ENCODE results near the gene INSYN1.
A peak's percentile ranks its signal among the peaks of the same experiment; 100 is the strongest.
"Not testable (repeated sequence)": the region's sequence is repeated elsewhere in the genome, so short reads cannot be mapped to it uniquely, and the experiment has no call there.

INSYN1 gene

DNA sequence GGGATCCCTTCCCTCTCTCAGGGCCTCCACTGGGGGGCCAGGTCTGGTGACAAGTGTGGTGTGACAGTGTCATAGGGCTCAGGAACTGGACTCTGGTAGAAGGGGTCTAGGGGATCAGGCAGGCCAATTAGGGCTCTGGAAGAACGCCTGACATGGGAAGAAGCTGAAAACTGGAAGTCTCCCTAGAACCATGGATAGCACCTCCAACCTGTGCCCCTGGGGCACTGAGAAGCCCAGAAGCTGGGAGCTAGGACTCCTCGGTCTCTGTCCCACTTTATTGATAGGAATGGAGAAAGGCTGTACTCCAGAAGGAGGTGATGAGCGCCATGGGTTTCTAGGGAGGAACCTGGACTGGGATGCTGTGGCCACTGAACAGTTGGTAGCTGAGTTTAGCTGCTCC, 30.7 kb downstream of the INSYN1 start:
- Mint-ChIP-seq H3K36me3 (ENCODE audit: low read depth) (no peaks in the 10 kb centered on the region), H3K4me1 (no peaks in the 10 kb centered on the region), H3K27ac (no peak overlapping the region), H3K27me3 (peaks cover 16% of the 10 kb centered on the region), H3K4me3 (no peak overlapping the region), H3K9me3 (no peaks in the 10 kb centered on the region)
- ATAC-seq (no peak), DNase-seq (no peak)

DNA sequence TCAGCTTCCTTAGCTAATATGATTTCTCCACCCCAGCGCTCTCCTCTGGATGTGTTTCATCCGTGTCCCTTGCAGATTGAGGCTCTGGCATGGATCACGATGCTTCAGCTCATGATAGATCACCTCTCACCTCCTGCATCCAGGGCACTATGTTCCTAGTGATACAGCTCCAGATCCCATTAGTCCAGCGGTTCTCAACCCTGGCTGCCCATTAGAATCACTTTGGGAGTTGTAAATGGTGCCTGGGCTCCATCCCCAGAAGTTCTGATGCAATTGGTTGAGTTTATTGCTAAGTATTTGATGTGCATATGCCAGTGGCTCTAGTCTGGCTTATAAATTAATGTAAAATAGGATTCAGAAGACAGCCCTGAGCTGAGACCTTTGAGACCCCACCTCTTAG, 34.5 kb downstream of the INSYN1 start:
- ATAC-seq (no peak), DNase-seq (no peak)
- H3K27me3 Mint-ChIP-seq = peaks cover 8% of the 10 kb centered on the region
- no peaks in the 10 kb centered on the region for H3K36me3 Mint-ChIP-seq (ENCODE audit: low read depth)
- no peaks in the 10 kb centered on the region for H3K4me1 Mint-ChIP-seq
- H3K27ac Mint-ChIP-seq = no peak overlapping the region
- no peak overlapping the region for H3K4me3 Mint-ChIP-seq
- H3K9me3 Mint-ChIP-seq = no peaks in the 10 kb centered on the region

DNA sequence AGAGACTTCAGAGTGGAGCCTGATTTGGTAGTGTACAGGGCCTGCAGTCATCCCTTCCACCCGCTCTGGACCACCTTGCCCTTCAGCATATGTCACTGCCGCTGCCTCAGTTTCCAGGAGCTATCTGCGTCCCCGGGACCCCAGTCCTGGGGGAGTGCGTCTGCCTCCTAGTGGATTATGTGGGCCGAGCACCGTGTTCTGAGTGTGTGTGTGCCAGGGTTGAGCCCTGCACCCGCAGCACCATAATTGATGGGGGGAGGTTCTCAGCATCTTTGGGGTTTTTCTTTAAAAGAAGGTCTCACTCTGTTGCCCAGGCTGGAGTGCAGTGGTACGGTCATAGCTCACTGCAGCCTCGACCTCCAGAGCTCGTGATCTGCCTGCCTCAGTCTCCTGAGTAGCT, 35.3 kb downstream of the INSYN1 start:
- no peak overlapping the region for H3K27ac Mint-ChIP-seq
- H3K4me1 Mint-ChIP-seq = no peaks in the 10 kb centered on the region
- ATAC-seq (no peak), DNase-seq (no peak)
- no peaks in the 10 kb centered on the region for H3K36me3 Mint-ChIP-seq (ENCODE audit: low read depth)
- peaks cover 8% of the 10 kb centered on the region for H3K27me3 Mint-ChIP-seq
- no peak overlapping the region for H3K4me3 Mint-ChIP-seq
- no peaks in the 10 kb centered on the region for H3K9me3 Mint-ChIP-seq

DNA sequence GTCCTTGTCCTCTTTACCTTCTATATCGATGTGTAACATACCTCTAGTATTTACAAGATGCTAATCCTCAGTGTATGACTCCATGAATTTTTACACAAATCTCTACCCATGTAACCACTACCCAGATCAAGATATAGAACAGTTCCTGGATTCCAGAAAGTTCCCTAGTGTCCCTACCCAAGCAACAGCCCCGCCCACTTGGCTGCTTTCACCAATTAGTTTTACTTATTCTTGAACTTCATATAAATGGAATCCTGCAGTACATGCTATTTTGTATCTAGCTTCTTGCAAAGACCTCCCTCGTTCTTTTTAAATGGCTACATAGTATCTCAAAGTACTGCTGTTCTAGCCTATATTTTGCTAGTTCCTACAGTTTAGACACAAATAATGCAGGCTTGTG, 35.9 kb downstream of the INSYN1 start:
- no peaks in the 10 kb centered on the region for H3K36me3 Mint-ChIP-seq (ENCODE audit: low read depth)
- H3K4me3 Mint-ChIP-seq = no peak overlapping the region
- no peak for ATAC-seq
- peaks cover 8% of the 10 kb centered on the region for H3K27me3 Mint-ChIP-seq
- H3K27ac Mint-ChIP-seq = no peak overlapping the region
- H3K9me3 Mint-ChIP-seq = no peaks in the 10 kb centered on the region
- DNase-seq = no peak
- H3K4me1 Mint-ChIP-seq = no peaks in the 10 kb centered on the region

DNA sequence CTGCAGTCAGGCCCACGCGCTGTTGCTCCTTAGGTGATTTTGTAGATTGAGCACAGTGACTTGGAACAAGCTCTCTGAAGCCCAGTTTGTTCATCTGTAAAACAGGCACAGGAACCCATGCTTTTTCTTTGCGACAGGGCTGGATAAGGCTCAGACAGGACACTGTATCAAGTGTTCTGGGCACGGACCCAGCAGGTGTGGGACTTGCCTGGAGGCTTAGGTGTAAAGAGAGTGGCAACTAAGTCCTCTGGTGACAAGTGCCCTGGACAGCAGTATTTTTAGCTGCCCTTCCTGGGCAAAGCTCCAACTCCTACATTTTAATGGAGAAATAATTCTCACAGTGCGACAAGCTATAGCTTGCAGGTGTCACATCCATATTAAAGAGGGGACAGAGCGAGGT, 36.7 kb downstream of the INSYN1 start:
- peaks cover 8% of the 10 kb centered on the region for H3K27me3 Mint-ChIP-seq
- no peak overlapping the region for H3K27ac Mint-ChIP-seq
- DNase-seq (no peak), ATAC-seq (no peak)
- no peaks in the 10 kb centered on the region for H3K4me1 Mint-ChIP-seq
- no peak overlapping the region for H3K4me3 Mint-ChIP-seq
- H3K9me3 Mint-ChIP-seq = no peaks in the 10 kb centered on the region
- H3K36me3 Mint-ChIP-seq (ENCODE audit: low read depth) = no peaks in the 10 kb centered on the region

DNA sequence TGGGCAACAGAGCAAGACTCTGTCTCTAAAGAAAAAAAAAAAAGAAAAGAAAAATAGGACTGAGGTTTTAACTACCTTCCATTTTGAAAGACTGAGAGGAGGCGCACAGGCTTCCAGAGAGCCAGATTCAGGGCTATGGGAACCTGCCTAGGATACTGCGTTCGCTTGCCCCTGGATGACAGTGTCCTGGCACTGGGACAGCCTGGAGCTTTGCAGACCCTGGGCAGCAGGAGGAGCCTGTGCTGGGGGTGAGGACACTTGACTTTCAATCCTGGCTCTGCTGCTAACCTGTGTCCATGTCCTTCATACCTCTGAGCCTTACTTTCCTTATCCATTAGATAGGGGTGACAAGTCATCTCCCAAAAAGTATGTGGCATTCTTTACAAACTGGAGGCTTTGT, 37.7 kb downstream of the INSYN1 start:
- Mint-ChIP-seq H3K27ac (no peak overlapping the region), H3K4me1 (no peaks in the 10 kb centered on the region), H3K4me3 (no peak overlapping the region), H3K36me3 (ENCODE audit: low read depth) (no peaks in the 10 kb centered on the region), H3K9me3 (no peaks in the 10 kb centered on the region), H3K27me3 (peaks cover 8% of the 10 kb centered on the region)
- no peak for DNase-seq
- no peak for ATAC-seq

DNA sequence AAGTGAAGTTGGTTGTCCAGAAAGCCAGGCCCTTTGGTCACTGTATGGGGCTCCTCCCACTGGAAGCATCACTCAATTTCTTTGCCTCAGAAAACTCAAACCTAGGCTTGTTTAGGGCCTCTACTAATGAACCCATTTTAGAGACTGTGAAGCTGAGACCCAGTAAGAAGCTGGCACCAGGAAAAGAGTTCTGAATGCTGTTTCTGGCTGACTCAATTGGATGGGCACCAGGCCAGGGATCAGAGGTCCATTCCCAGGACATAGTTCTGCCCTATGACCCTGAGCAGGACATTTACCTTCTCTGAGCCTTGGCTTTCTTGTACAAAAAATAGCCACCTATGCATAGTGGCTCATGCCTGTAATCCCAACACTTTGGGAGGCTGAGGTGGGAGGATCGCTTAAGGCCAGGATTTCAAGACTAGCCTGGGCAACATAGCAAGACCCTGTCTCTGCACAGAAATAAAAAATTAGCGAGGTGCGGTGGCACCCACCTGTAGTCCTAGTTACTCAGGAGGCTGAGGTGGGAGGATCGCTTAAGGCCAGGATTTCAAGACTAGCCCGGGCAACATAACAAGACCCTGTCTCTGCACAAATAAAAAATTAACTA, 38.4 kb downstream of the INSYN1 start:
- H3K4me1 Mint-ChIP-seq = no peaks in the 10 kb centered on the region
- ATAC-seq = no peak
- no peak overlapping the region for H3K4me3 Mint-ChIP-seq
- no peak overlapping the region for H3K27ac Mint-ChIP-seq
- DNase-seq = no peak
- no peaks in the 10 kb centered on the region for H3K9me3 Mint-ChIP-seq
- H3K36me3 Mint-ChIP-seq (ENCODE audit: low read depth) = no peaks in the 10 kb centered on the region
- H3K27me3 Mint-ChIP-seq = peaks cover 8% of the 10 kb centered on the region

DNA sequence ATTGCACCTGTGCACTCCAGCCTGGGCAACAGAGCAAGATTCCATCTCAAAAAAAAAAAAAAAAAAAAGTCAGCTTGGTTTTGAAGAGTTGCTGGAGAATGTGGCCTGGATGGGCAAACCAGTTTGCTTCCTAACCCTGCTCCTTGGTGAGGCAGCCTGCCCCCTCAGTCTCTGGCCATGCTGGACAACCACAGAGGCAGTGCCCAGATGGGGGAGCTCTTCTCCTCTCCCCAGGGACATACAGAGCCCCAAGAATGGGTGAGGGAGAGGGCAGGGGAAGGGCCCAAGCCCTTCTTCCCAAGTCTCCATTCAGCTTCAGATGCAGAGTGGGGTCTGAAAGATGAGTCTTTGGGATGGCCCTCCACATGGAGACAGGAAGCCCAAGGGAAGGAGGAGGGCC, 41.0 kb downstream of the INSYN1 start:
- Mint-ChIP-seq H3K9me3 (no peaks in the 10 kb centered on the region), H3K27me3 (peaks cover 2% of the 10 kb centered on the region), H3K4me1 (no peaks in the 10 kb centered on the region), H3K4me3 (no peak overlapping the region), H3K36me3 (ENCODE audit: low read depth) (no peaks in the 10 kb centered on the region), H3K27ac (no peak overlapping the region)
- DNase-seq (no peak), ATAC-seq (no peak)

DNA sequence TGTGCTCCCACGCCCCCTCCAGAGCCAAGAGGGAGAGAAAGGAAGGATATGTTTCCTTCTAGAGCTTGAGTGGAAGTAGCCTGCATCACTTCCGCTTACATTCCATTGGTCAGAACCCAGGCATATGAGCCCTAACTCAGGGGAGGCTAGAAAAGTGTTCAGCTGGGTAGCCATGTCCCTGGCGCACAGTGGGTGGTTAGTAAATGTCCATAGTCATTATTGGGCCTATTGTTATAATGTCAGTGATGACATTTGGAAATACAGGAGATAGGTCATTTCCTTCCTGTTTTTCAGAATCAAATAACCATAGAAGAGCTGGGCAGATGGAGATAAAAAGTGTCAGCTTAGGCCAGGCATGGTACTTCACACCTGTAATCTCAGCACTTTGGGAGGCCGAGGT, 41.6 kb downstream of the INSYN1 start:
- no peak overlapping the region for H3K27ac Mint-ChIP-seq
- no peaks in the 10 kb centered on the region for H3K9me3 Mint-ChIP-seq
- no peak for DNase-seq
- no peak overlapping the region for H3K4me3 Mint-ChIP-seq
- ATAC-seq = no peak
- peaks cover 2% of the 10 kb centered on the region for H3K27me3 Mint-ChIP-seq
- H3K4me1 Mint-ChIP-seq = no peaks in the 10 kb centered on the region
- no peaks in the 10 kb centered on the region for H3K36me3 Mint-ChIP-seq (ENCODE audit: low read depth)

DNA sequence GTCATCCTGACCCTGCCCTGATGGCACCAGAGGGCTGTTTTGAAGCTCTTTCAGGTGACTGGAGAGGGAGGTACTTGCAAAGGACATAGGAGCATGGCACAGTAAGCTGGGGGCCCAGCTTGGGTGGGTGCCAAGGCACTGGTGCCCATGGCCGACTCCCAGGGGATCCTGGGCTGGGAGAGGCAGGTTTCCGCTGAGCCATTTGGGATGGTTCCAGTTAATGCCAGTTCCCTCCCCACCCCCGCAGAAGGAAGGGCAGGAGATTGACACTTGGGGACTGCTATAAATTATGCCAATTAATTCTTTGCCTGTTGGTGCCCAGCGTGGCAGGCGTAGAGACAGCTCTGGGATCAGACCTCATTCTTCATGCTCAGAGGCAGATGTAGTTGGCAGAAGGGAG, 42.8 kb downstream of the INSYN1 start:
- DNase-seq (no peak), ATAC-seq (no peak)
- no peaks in the 10 kb centered on the region for H3K36me3 Mint-ChIP-seq (ENCODE audit: low read depth)
- H3K27me3 Mint-ChIP-seq = peaks cover 2% of the 10 kb centered on the region
- no peak overlapping the region for H3K27ac Mint-ChIP-seq
- H3K4me3 Mint-ChIP-seq = no peak overlapping the region
- no peaks in the 10 kb centered on the region for H3K9me3 Mint-ChIP-seq
- H3K4me1 Mint-ChIP-seq = no peaks in the 10 kb centered on the region

DNA sequence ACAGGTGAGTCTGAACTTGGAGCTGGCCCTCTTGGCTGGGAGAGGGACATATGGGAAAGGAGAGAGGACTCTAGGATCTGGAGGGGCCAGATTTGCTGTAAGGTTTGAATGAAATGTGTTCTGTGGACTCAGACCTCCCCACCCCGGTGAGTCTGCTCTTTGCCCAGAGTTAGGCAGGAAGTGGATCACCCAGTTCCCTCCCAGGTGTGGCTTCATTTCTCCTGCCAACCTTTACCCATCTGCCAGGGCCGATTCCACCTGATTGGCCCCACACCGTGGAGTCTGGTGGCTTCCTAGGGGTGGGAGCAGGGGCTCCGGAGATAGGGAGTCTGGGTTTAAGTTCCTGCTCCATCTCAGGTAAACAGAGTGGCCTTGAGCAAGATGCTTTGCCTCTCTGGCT, 43.5 kb downstream of the INSYN1 start:
- no peak for DNase-seq
- H3K4me3 Mint-ChIP-seq = no peak overlapping the region
- H3K4me1 Mint-ChIP-seq = no peaks in the 10 kb centered on the region
- H3K27me3 Mint-ChIP-seq = peaks cover 4% of the 10 kb centered on the region
- no peak overlapping the region for H3K27ac Mint-ChIP-seq
- no peak for ATAC-seq
- H3K9me3 Mint-ChIP-seq = no peaks in the 10 kb centered on the region
- H3K36me3 Mint-ChIP-seq (ENCODE audit: low read depth) = no peaks in the 10 kb centered on the region

DNA sequence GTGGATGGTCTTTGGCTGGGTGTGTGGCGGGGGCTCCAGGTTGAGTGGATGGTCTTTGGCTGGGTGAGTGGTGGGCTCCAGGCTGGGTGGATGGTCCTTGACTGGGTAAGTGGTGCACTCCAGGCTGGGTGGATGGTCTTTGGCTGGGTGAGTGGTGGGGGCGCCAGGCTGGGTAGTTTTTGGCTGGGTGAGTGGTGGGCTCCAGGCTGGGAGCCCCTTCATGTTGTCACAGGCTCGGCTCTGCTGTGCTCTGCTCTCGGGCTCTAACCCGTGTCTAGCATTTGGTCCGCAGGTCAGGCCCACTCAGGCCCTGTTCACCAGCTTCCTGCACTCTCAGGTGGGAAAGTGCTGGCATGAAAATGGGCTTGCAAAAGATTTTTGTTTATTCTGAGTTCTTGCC, 43.9 kb downstream of the INSYN1 start:
- Mint-ChIP-seq H3K4me3 (no peak overlapping the region), H3K9me3 (no peaks in the 10 kb centered on the region), H3K27ac (no peak overlapping the region), H3K27me3 (peaks cover 5% of the 10 kb centered on the region), H3K36me3 (ENCODE audit: low read depth) (no peaks in the 10 kb centered on the region), H3K4me1 (no peaks in the 10 kb centered on the region)
- no peak for ATAC-seq
- no peak for DNase-seq

DNA sequence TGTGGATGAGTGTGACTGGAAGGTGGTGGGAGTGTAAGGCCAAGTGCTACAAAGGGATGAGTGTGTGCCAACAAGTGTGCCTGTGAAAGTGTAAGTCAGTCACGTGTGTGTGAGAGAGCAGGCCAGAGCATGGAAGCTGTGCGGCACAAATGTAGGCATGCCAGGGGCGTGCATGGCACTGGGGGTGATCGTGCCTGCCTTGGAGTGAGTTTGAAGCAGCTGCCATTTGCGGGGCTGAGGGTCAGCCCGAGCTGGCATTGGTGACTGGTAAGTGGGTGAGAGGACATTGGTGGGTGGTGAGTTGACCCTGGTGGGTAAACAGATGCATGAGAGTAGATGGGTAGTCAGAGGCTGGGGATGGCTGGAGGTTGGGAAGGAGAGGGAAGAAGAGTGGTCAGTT, 44.5 kb downstream of the INSYN1 start:
- H3K4me3 Mint-ChIP-seq = no peak overlapping the region
- DNase-seq (no peak), ATAC-seq (no peak)
- H3K27me3 Mint-ChIP-seq = peaks cover 5% of the 10 kb centered on the region
- H3K27ac Mint-ChIP-seq = no peak overlapping the region
- no peaks in the 10 kb centered on the region for H3K36me3 Mint-ChIP-seq (ENCODE audit: low read depth)
- no peaks in the 10 kb centered on the region for H3K4me1 Mint-ChIP-seq
- no peaks in the 10 kb centered on the region for H3K9me3 Mint-ChIP-seq

DNA sequence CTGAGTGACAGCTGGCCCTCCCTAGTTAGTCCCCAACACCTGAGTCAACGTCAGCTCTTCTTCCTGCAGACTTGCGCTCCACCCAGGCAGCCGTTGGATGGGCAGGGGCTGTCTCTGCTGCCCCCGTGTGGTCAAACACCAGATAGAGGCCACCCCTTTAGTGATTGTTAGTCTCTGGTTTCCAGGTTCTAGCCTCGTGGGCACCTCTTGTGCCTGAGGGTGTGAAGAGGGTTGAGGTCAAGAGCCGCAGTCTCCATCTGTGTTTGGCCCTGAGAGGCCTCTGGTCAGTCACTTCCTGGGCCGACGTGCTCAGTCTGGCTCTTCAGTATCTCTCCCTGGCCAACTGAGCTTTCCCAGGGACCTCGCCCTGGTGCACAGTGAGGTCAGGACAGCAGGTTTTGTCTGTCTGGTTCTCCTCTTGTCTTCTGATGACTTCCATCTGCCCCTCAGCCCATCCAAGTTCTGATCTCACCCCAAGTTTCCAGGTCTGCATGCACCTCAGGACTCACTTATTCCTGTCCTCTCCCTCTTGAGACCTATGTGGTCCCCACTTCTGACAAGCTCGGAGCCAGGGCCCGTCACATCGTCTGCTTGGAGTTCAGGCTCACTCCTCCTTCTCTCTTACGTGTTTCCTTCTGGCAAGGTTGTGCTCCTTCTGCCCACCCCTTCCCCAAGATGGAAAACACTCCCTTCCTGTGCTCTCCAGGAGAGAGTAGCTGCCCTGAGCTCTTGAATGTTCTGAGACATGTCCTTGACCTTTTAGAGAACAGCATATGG, 48.1 kb downstream of the INSYN1 start:
- Mint-ChIP-seq H3K36me3 (ENCODE audit: low read depth) (no peaks in the 10 kb centered on the region), H3K27ac (no peak overlapping the region), H3K9me3 (no peaks in the 10 kb centered on the region), H3K4me3 (no peak overlapping the region), H3K4me1 (no peaks in the 10 kb centered on the region), H3K27me3 (peaks cover 15% of the 10 kb centered on the region)
- DNase-seq (peak; percentile 71), ATAC-seq (peak; percentile 57)

DNA sequence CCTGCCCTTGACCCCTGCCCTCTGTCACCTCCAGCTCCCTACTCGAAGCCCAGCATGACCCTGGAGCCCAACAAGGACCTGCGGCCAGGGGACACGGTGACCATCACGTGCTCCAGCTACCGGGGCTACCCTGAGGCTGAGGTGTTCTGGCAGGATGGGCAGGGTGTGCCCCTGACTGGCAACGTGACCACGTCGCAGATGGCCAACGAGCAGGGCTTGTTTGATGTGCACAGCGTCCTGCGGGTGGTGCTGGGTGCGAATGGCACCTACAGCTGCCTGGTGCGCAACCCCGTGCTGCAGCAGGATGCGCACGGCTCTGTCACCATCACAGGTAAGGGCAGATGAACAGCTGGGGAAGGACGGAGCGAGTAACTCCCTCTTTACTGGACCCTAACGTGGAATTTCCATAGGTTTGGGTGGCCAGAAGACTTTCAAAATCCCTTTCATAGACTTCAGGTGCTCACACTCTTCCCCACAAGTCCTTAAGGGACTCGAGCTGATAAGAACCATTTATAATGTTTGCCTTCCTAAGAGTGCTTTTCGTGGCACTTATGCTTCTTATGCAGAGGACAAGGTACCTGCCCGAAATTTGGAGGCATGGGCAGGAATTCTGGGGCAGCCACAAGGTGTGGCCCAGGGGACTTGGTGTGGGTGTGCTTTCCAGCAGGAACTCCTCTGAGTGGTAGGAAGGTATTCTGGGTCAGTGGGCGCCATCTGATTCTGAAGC, 48.8 kb downstream of the INSYN1 start:
- H3K4me3 Mint-ChIP-seq; H3K9me3 Mint-ChIP-seq; ATAC-seq; H3K27ac Mint-ChIP-seq; H3K4me1 Mint-ChIP-seq; DNase-seq; H3K36me3 Mint-ChIP-seq (ENCODE audit: low read depth): not testable (repeated sequence)
- H3K27me3 Mint-ChIP-seq = peaks cover 20% of the 10 kb centered on the region
